ENCODE results near the gene ZNF79.

The ZNF79 gene

GRCh38 chr9:127450830-127451607 is 26.8 kb downstream of the ZNF79 start, which contains the start of the genes LRSAM1 and RPL12:
TSS of gene LRSAM1 (plus strand) at chr9:127451510. CDS start at chr9:127454528, 3,018 bp downstream.
TSS of gene RPL12 (minus strand) at chr9:127451406. CDS start at chr9:127451317, 89 bp downstream.
- peak; percentile 88 for DNase-seq (ENCODE audit: low read depth)
- no peak for TF ChIP-seq CTCF (IDR thresholded peaks at IDR 0.05; ENCODE audit: low read depth, low read length, missing control alignments)
- H3K4me3 ChIP-seq (ENCODE audit: low read depth, low read length): peak within 1 kb of the TSS; percentile 91
- in situ Hi-C loops (cut with HindIII; ENCODE audit: low sequenced_read_pairs): no loop called here

- DNase-seq (ENCODE audit: low read depth): no peak
- no peak for TF ChIP-seq CTCF (IDR thresholded peaks at IDR 0.05; ENCODE audit: low read depth, low read length, missing control alignments)
- in situ Hi-C loops (cut with HindIII; ENCODE audit: low sequenced_read_pairs): no loop called here
- peak overlapping the region; percentile 91 for H3K4me3 ChIP-seq (ENCODE audit: low read depth, low read length)
These were observed 27.4 kb downstream of the ZNF79 start for GRCh38 chr9:127451608-127451857.

- H3K4me3 ChIP-seq (ENCODE audit: low read depth, low read length): peak overlapping the region; percentile 91
- in situ Hi-C loops (cut with HindIII; ENCODE audit: low sequenced_read_pairs): no loop called here
- peak; percentile 11 for TF ChIP-seq CTCF (IDR thresholded peaks at IDR 0.05; ENCODE audit: low read depth, low read length, missing control alignments)
- no peak for DNase-seq (ENCODE audit: low read depth)
These were observed 27.9 kb downstream of the ZNF79 start for GRCh38 chr9:127451858-127452656.

GRCh38 chr9:127452691-127453090 is 28.5 kb downstream of the ZNF79 start:
- no peak for TF ChIP-seq CTCF (IDR thresholded peaks at IDR 0.05; ENCODE audit: low read depth, low read length, missing control alignments)
- in situ Hi-C loops (cut with HindIII; ENCODE audit: low sequenced_read_pairs): no loop called here
- no peak for DNase-seq (ENCODE audit: low read depth)
- peak overlapping the region; percentile 91 for H3K4me3 ChIP-seq (ENCODE audit: low read depth, low read length)

GRCh38 chr9:127455324-127455992 is 31.3 kb downstream of the ZNF79 start:
- TF ChIP-seq CTCF (IDR thresholded peaks at IDR 0.05; ENCODE audit: low read depth, low read length, missing control alignments): peak; percentile 7
- no peak for DNase-seq (ENCODE audit: low read depth)
- in situ Hi-C loops (cut with HindIII; ENCODE audit: low sequenced_read_pairs): no loop called here
- no peak overlapping the region for H3K4me3 ChIP-seq (ENCODE audit: low read depth, low read length)

- no peak for TF ChIP-seq CTCF (IDR thresholded peaks at IDR 0.05; ENCODE audit: low read depth, low read length, missing control alignments)
- DNase-seq (ENCODE audit: low read depth): no peak
- no peak overlapping the region for H3K4me3 ChIP-seq (ENCODE audit: low read depth, low read length)
- in situ Hi-C loops (cut with HindIII; ENCODE audit: low sequenced_read_pairs): no loop called here
These were observed 33.2 kb downstream of the ZNF79 start for GRCh38 chr9:127457191-127457878.
